Left hindlimb (tissue), 1 donor: Measurements from ENCODE around the gene PEX13.

Experiments
- DNase-seq: peaks from one replicate; pipeline ENCODE4 v3.0.0-alpha.2; 2018

PEX13 gene

DNA sequence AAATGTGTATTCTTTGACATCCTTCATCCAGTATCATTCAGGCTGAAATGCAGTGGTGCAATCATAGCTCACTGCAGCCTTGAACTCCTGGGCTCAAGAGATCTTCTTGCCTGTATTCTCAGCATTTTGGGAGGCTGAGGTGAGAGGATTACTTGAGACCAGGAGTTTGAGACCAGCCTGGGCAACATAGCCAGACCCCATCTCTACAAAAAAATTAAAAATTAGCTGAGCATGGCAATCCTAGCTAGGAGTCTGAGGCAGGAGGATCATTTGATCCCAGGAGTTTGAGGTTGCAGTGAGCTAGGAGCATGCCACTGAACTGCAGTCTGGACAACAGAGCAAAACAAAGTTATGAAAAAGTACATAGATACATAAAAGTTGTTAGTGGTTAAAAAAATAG lies 72.3 kb downstream of the PEX13 start:
- DNase-seq: no peak

DNA sequence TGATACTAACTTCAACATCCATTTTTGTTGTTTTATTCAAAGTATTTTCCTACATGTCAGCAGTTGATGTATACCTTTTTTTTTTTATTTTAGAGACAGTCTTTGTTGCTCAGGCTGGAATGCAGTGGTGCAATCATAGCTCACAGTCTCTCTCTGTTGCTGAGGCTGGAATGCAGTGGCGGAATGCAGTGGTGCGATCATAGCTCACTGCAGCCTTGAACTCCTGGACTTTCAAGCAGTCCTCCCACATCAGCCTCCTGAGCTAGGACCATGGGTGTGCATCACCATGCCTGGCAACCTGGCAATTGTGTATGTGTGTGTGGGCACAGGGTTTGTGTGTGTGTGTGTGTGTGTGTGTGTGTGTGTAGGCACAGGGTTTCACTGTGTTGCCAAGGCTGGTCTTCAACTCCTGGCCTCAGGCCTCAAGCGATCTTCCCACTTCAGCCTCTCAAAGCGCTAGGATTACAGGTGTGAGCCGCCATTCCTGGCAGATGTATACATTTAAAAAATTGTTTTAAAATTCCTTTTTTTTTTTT lies 72.9 kb downstream of the PEX13 start:
- no peak for DNase-seq

DNA sequence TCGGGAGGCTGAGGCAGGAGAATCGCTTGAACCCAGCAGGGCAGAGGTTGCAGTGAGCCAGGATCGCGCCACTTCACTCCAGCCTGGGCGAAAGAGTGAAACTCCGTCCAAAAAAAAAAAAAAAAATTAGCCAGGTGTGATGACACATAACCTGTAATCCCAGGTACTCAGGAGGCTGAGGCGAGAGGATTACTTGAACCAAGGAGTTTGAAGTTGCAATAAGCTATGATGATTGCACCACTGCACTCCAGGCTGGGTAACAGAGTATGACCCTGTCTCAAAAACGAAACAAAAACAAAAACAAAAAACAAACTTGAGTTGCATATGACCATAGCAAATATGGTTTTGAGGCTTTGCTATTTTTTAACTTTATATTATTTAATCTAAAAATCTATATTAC lies 74.0 kb downstream of the PEX13 start:
- DNase-seq: no peak

DNA sequence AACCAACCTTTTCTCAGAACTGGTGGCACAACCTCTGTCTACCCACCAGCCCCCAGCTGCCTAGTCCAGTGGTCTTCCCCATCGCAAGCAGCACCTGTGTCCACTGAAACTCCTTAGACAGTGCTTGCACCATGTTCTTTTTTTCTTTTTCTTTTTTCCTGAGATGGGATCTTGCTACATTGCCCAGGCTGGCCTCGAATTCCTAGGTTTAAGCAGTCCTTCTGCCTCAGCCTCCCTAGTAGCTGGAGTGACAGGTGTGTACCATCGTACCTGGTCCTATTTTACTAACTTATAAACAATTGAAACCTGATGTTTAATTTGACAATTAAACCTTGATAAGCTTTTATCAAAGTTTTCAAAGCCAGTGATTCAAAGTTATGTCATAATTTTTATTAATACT lies 78.9 kb downstream of the PEX13 start:
- no peak for DNase-seq

DNA sequence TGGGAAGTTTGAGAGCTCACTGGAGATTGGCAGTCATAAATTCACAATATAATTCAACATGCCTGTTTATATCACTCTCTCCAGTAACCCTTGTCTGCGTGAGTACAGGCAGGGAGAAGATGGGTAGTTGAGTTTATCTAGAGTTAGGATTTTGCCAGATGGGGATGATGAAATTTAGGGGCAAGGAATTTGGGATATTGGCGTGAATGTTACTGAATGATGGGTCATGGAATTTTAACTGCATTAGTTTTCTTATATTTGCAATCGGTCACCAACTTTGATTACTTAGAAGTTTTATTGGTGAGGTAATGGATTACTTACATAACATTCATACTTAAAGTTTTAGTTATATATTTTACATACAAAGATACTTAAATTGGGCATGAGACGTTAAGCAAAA lies 83.3 kb downstream of the PEX13 start:
- DNase-seq: no peak
